GM12891 (cell line): ENCODE measurements around the gene ABCA13.

ENCODE experiments used
- PAX5 ChIP-seq: IDR thresholded peaks from 2 replicates; pipeline ENCODE4 v1.6.1; 2011; ENCODE audit warnings: low read length, moderate library complexity, mild to moderate bottlenecking; ENCODE audit not compliant: insufficient read depth, severe bottlenecking
- POLR2A ChIP-seq: IDR thresholded peaks from 2 replicates; pipeline ENCODE4 v1.6.1; 2011; ENCODE audit warnings: low read depth, low read length, control low read depth
- POLR2AphosphoS5 ChIP-seq: IDR thresholded peaks from 2 replicates; pipeline ENCODE4 v1.6.1; 2011; ENCODE audit warnings: low read depth, low read length, control low read depth
- POU2F2 ChIP-seq: IDR thresholded peaks from 2 replicates; pipeline ENCODE4 v1.6.1; 2011; ENCODE audit warnings: low read depth, mild to moderate bottlenecking, control low read depth, low read length, moderate library complexity
- SPI1 ChIP-seq: IDR thresholded peaks from 2 replicates; pipeline ENCODE4 v1.6.1; 2011; ENCODE audit warnings: low read depth, low read length, control low read depth
- TAF1 ChIP-seq: IDR thresholded peaks from 2 replicates; pipeline ENCODE4 v1.6.1; 2011; ENCODE audit warnings: low read depth, low read length, control low read depth

- TF ChIP-seq POLR2AphosphoS5 (no peak), POLR2A (no peak), TAF1 (no peak), SPI1 (no peak), PAX5 (no peak), POU2F2 (no peak)
Observed at GRCh38 chr7:48587475-48587874, 416.2 kb downstream of the ABCA13 start.
